WTC11 (cell line): ENCODE data around the gene CALML4.

Source experiments
- JUN ChIP-seq: sonication (generic); formaldehyde crosslinking; IDR thresholded peaks from 2 replicates; pipeline ENCODE4 v1.8.0; 2023; ENCODE audit warnings: mild to moderate bottlenecking, missing genetic modification reagents
- TF ChIP-seq, protein P1 (sequence below): sonication (generic); formaldehyde crosslinking; IDR thresholded peaks from 2 replicates; pipeline ENCODE4 v1.8.1; 2023; ENCODE audit warnings: mild to moderate bottlenecking, missing genetic modification reagents, moderate library complexity
- TF ChIP-seq, protein P2 (sequence below): fragments of 200-600 bp; IDR thresholded peaks from 2 replicates; pipeline ENCODE4 v1.8.0; 2022; ENCODE audit warnings: antibody characterized with exemption
- TF ChIP-seq, protein P3 (sequence below): sonication (generic); formaldehyde crosslinking; IDR thresholded peaks from 2 replicates; pipeline ENCODE4 v1.8.0; 2022; ENCODE audit warnings: mild to moderate bottlenecking, missing genetic modification reagents
- TF ChIP-seq, protein P4 (sequence below): sonication (generic); formaldehyde crosslinking; conservative IDR thresholded peaks from 2 replicates; pipeline ENCODE4 v1.8.1; 2023; ENCODE audit warnings: mild to moderate bottlenecking, low read depth, missing genetic modification reagents, moderate library complexity

DNA sequence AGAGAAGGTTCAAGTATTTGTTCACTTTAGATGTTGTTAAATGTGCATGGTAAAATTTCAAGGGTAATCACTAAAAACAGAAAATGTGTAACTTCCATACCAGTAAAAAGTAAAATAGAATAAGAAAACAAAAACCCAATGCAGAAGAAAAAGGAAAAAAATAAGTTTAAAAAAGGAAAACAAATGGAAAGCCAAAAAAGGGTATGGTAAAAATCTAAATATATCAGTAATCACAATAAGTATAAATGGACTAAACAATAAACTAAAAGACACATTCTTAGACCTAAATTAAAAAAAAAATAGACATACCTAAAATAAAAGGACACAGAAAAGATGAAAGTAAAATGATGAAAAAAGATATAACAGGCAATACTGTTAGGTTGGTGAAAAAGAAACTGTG, 33.9 kb upstream of the CALML4 start:
- TF ChIP-seq, protein P1, sequence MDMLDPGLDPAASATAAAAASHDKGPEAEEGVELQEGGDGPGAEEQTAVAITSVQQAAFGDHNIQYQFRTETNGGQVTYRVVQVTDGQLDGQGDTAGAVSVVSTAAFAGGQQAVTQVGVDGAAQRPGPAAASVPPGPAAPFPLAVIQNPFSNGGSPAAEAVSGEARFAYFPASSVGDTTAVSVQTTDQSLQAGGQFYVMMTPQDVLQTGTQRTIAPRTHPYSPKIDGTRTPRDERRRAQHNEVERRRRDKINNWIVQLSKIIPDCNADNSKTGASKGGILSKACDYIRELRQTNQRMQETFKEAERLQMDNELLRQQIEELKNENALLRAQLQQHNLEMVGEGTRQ = no peak
- TF ChIP-seq JUN (CRISPR knock-in tag) = no peak
- TF ChIP-seq, protein P2, sequence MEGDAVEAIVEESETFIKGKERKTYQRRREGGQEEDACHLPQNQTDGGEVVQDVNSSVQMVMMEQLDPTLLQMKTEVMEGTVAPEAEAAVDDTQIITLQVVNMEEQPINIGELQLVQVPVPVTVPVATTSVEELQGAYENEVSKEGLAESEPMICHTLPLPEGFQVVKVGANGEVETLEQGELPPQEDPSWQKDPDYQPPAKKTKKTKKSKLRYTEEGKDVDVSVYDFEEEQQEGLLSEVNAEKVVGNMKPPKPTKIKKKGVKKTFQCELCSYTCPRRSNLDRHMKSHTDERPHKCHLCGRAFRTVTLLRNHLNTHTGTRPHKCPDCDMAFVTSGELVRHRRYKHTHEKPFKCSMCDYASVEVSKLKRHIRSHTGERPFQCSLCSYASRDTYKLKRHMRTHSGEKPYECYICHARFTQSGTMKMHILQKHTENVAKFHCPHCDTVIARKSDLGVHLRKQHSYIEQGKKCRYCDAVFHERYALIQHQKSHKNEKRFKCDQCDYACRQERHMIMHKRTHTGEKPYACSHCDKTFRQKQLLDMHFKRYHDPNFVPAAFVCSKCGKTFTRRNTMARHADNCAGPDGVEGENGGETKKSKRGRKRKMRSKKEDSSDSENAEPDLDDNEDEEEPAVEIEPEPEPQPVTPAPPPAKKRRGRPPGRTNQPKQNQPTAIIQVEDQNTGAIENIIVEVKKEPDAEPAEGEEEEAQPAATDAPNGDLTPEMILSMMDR = no peak
- TF ChIP-seq, protein P3, sequence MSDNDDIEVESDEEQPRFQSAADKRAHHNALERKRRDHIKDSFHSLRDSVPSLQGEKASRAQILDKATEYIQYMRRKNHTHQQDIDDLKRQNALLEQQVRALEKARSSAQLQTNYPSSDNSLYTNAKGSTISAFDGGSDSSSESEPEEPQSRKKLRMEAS (CRISPR knock-in tag) = no peak
- TF ChIP-seq, protein P4, sequence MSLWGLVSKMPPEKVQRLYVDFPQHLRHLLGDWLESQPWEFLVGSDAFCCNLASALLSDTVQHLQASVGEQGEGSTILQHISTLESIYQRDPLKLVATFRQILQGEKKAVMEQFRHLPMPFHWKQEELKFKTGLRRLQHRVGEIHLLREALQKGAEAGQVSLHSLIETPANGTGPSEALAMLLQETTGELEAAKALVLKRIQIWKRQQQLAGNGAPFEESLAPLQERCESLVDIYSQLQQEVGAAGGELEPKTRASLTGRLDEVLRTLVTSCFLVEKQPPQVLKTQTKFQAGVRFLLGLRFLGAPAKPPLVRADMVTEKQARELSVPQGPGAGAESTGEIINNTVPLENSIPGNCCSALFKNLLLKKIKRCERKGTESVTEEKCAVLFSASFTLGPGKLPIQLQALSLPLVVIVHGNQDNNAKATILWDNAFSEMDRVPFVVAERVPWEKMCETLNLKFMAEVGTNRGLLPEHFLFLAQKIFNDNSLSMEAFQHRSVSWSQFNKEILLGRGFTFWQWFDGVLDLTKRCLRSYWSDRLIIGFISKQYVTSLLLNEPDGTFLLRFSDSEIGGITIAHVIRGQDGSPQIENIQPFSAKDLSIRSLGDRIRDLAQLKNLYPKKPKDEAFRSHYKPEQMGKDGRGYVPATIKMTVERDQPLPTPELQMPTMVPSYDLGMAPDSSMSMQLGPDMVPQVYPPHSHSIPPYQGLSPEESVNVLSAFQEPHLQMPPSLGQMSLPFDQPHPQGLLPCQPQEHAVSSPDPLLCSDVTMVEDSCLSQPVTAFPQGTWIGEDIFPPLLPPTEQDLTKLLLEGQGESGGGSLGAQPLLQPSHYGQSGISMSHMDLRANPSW = no peak
